HEK293 (cell line): Measurements from ENCODE around the gene TRIM44.

Source experiments
- CTCF ChIA-PET: fragments of 350-600 bp; formaldehyde crosslinking; extraction: SDS; loops from one replicate; lab custom pipeline; 2021; ENCODE audit warnings: antibody characterized with exemption; lab: Yijun Ruan, JAX
- POLR2A ChIA-PET: fragments of 300-600 bp; formaldehyde crosslinking; extraction: SDS; loops from one replicate; lab custom pipeline; 2020; ENCODE audit warnings: antibody characterized with exemption, inconsistent platforms; lab: Yijun Ruan, JAX
- H3K27ac ChIP-seq: fragments of 200-500 bp; sonication (Bioruptor generic); 2 replicates; pipeline ENCODE4 v1.5.1; 2014; ENCODE audit warnings: low read depth, low read length, control low read depth, inconsistent platforms; ENCODE audit errors: extremely low read depth
- H3K36me3 ChIP-seq, 2 experiments: fragments of 200-500 bp in 1 of 2; sonication (Bioruptor generic) in 1 of 2; 1 replicate in 1 of 2; 2 replicates in 1 of 2; pipeline ENCODE4 v1.5.1; 2014 to 2017; ENCODE audit warnings: inconsistent platforms in 2 of 2, low read length in 2 of 2; ENCODE audit not compliant: control insufficient read depth in 2 of 2, insufficient read depth in 1 of 2
- H3K4me1 ChIP-seq: fragments of 200-500 bp; sonication (Bioruptor generic); 2 replicates; pipeline ENCODE4 v1.5.1; 2014; ENCODE audit warnings: mild to moderate bottlenecking, low read length, inconsistent platforms; ENCODE audit not compliant: control insufficient read depth, insufficient read depth
- H3K4me3 ChIP-seq: 2 replicates; pipeline ENCODE4 v1.5.1; 2011; ENCODE audit warnings: low read depth, mild to moderate bottlenecking, control low read depth, low read length, moderate library complexity
- H3K9me3 ChIP-seq: fragments of 200-500 bp; sonication (Bioruptor generic); 2 replicates; pipeline ENCODE4 v1.5.1; 2014; ENCODE audit warnings: low read depth, low read length, inconsistent platforms; ENCODE audit not compliant: control insufficient read depth, insufficient read depth
- AEBP2 ChIP-seq: fragments of 450-650 bp; formaldehyde crosslinking; IDR thresholded peaks from 2 replicates; pipeline ENCODE4 v1.5.1; 2016; ENCODE audit warnings: missing biosample characterization, missing genetic modification characterization, borderline replicate concordance
- EGR2 ChIP-seq: fragments of 450-650 bp; formaldehyde crosslinking; IDR thresholded peaks from 2 replicates; pipeline ENCODE4 v1.5.1; 2016; ENCODE audit warnings: low read depth, missing biosample characterization, missing genetic modification characterization
- ELK4 ChIP-seq: IDR thresholded peaks from 2 replicates; pipeline ENCODE4 v1.6.1; 2011; ENCODE audit warnings: mild to moderate bottlenecking, low read depth, low read length, borderline replicate concordance
- KLF17 ChIP-seq: fragments of 450-650 bp; formaldehyde crosslinking; IDR thresholded peaks from 2 replicates; pipeline ENCODE4 v1.5.1; 2016; ENCODE audit warnings: missing biosample characterization, missing genetic modification characterization
- KLF8 ChIP-seq: fragments of 450-650 bp; formaldehyde crosslinking; IDR thresholded peaks from 2 replicates; pipeline ENCODE4 v1.5.1; 2016; ENCODE audit warnings: missing biosample characterization, missing genetic modification characterization
- MZF1 ChIP-seq: fragments of 450-650 bp; formaldehyde crosslinking; IDR thresholded peaks from 2 replicates; pipeline ENCODE4 v1.5.1; 2017; ENCODE audit warnings: missing biosample characterization, missing genetic modification characterization, borderline replicate concordance
- SCRT2 ChIP-seq: fragments of 450-650 bp; formaldehyde crosslinking; IDR thresholded peaks from 2 replicates; pipeline ENCODE4 v1.5.1; 2016; ENCODE audit warnings: missing biosample characterization, missing genetic modification characterization
- SP3 ChIP-seq: fragments of 450-650 bp; formaldehyde crosslinking; IDR thresholded peaks from 2 replicates; pipeline ENCODE4 v1.5.1; 2016; ENCODE audit warnings: missing biosample characterization, missing genetic modification characterization
- ZNF133 ChIP-seq: fragments of 450-650 bp; formaldehyde crosslinking; IDR thresholded peaks from 2 replicates; pipeline ENCODE4 v1.5.1; 2016; ENCODE audit warnings: missing biosample characterization, missing genetic modification characterization
- ZNF140 ChIP-seq: fragments of 450-650 bp; formaldehyde crosslinking; IDR thresholded peaks from 2 replicates; pipeline ENCODE4 v1.5.1; 2016; ENCODE audit warnings: missing biosample characterization, missing genetic modification characterization
- ZNF146 ChIP-seq: fragments of 450-650 bp; formaldehyde crosslinking; IDR thresholded peaks from 2 replicates; pipeline ENCODE4 v1.5.1; 2016; ENCODE audit warnings: missing biosample characterization, missing genetic modification characterization
- ZNF157 ChIP-seq: fragments of 450-650 bp; formaldehyde crosslinking; IDR thresholded peaks from 2 replicates; pipeline ENCODE4 v1.5.1; 2016; ENCODE audit warnings: missing biosample characterization, missing genetic modification characterization
- ZNF19 ChIP-seq: fragments of 450-650 bp; formaldehyde crosslinking; IDR thresholded peaks from 2 replicates; pipeline ENCODE4; 2016; ENCODE audit warnings: missing biosample characterization, missing genetic modification characterization, low read depth
- ZNF211 ChIP-seq: fragments of 450-650 bp; formaldehyde crosslinking; IDR thresholded peaks from 2 replicates; pipeline ENCODE4 v1.5.1; 2016; ENCODE audit warnings: low read depth, missing biosample characterization, missing genetic modification characterization
- ZNF335 ChIP-seq: fragments of 450-650 bp; formaldehyde crosslinking; conservative IDR thresholded peaks from 2 replicates; pipeline ENCODE4 v1.5.1; 2016; ENCODE audit warnings: missing biosample characterization, missing genetic modification characterization
- ZNF341 ChIP-seq: fragments of 450-650 bp; formaldehyde crosslinking; IDR thresholded peaks from 2 replicates; pipeline ENCODE4; 2016; ENCODE audit warnings: low read depth, missing biosample characterization, missing genetic modification characterization
- ZNF366 ChIP-seq: fragments of 450-650 bp; formaldehyde crosslinking; conservative IDR thresholded peaks from 2 replicates; pipeline ENCODE4 v1.5.1; 2016; ENCODE audit warnings: missing biosample characterization, missing genetic modification characterization
- ZNF398 ChIP-seq: fragments of 450-650 bp; formaldehyde crosslinking; IDR thresholded peaks from 2 replicates; pipeline ENCODE4 v1.5.1; 2017; ENCODE audit warnings: missing biosample characterization, missing genetic modification characterization
- ZNF416 ChIP-seq: fragments of 450-650 bp; formaldehyde crosslinking; IDR thresholded peaks from 2 replicates; pipeline ENCODE4 v1.5.1; 2016; ENCODE audit warnings: missing biosample characterization, missing genetic modification characterization
- ZNF423 ChIP-seq: fragments of 450-650 bp; formaldehyde crosslinking; IDR thresholded peaks from 2 replicates; pipeline ENCODE4 v1.5.1; 2016; ENCODE audit warnings: missing biosample characterization, missing genetic modification characterization
- ZNF426 ChIP-seq: fragments of 450-650 bp; formaldehyde crosslinking; IDR thresholded peaks from 2 replicates; pipeline ENCODE4 v1.5.1; 2017; ENCODE audit warnings: missing biosample characterization, missing genetic modification characterization, mild to moderate bottlenecking, inconsistent platforms, moderate library complexity
- ZNF514 ChIP-seq: fragments of 450-650 bp; formaldehyde crosslinking; IDR thresholded peaks from 2 replicates; pipeline ENCODE4 v1.5.1; 2016; ENCODE audit warnings: missing biosample characterization, missing genetic modification characterization
- ZNF548 ChIP-seq: fragments of 450-650 bp; formaldehyde crosslinking; IDR thresholded peaks from 2 replicates; pipeline ENCODE4 v1.5.1; 2016; ENCODE audit warnings: missing biosample characterization, missing genetic modification characterization
- ZNF621 ChIP-seq: fragments of 450-650 bp; formaldehyde crosslinking; IDR thresholded peaks from 2 replicates; pipeline ENCODE4 v1.5.1; 2017; ENCODE audit warnings: missing biosample characterization, missing genetic modification characterization
- ZNF629 ChIP-seq: fragments of 450-650 bp; formaldehyde crosslinking; IDR thresholded peaks from 2 replicates; pipeline ENCODE4 v1.5.1; 2017; ENCODE audit warnings: missing biosample characterization, missing genetic modification characterization
- ZNF660 ChIP-seq: fragments of 450-650 bp; IDR thresholded peaks from 2 replicates; pipeline ENCODE4 v1.5.1; 2018; ENCODE audit warnings: missing biosample characterization, mild to moderate bottlenecking, missing genetic modification characterization
- ZNF707 ChIP-seq: fragments of 450-650 bp; formaldehyde crosslinking; IDR thresholded peaks from 2 replicates; pipeline ENCODE4 v1.5.1; 2016; ENCODE audit warnings: missing biosample characterization, missing genetic modification characterization
- ZNF747 ChIP-seq: fragments of 450-650 bp; formaldehyde crosslinking; IDR thresholded peaks from 2 replicates; pipeline ENCODE4 v1.5.1; 2016; ENCODE audit warnings: missing biosample characterization, missing genetic modification characterization
- ZSCAN23 ChIP-seq: fragments of 450-650 bp; formaldehyde crosslinking; IDR thresholded peaks from 2 replicates; pipeline ENCODE4 v1.5.1; 2016; ENCODE audit warnings: missing biosample characterization, missing genetic modification characterization
- TF ChIP-seq, protein P1 (sequence below): fragments of 450-650 bp; formaldehyde crosslinking; IDR thresholded peaks from 2 replicates; pipeline ENCODE4 v1.5.1; 2016; ENCODE audit warnings: missing biosample characterization, missing genetic modification characterization
- TF ChIP-seq, protein P2 (sequence below): fragments of 450-650 bp; formaldehyde crosslinking; IDR thresholded peaks from 2 replicates; pipeline ENCODE4 v1.5.1; 2016; ENCODE audit warnings: missing biosample characterization, missing genetic modification characterization

The TRIM44 gene

DNA sequence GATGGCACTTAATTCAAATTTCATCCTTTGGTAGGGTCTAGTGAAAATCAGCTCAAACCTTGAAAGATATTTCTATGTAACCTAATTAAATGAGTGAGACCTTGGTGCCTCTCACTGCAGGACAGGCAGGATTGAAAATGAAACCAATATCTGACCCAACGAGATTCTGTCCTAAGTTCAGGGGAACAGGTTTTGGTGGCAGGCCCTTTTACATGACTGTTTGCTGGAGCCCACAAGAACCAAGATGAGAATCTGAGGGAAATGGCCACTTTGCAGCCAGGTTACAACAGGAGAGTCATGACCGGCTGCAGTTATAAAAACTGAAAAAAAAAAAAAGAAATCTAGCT is 130.2 kb downstream of the TRIM44 start:
- POLR2A ChIA-PET = no interaction called here

GRCh38 chr11:35794333-35794732 is 131.8 kb downstream of the TRIM44 start:
- no peaks in the 10 kb centered on the region for H3K9me3 ChIP-seq
- H3K36me3 ChIP-seq = no peaks in the 10 kb centered on the region
- ChIA-PET CTCF (interaction anchor here (0.7 kb wide), 1 partner anchor 15 kb away, joined by 3 read pairs; no protein-coding TSS in a partner anchor), POLR2A (no interaction called here)
- H3K4me1 ChIP-seq = peaks cover 7% of the 10 kb centered on the region
- no peak overlapping the region for H3K27ac ChIP-seq
- no peak overlapping the region for H3K4me3 ChIP-seq
- TF ChIP-seq ZNF335 (no peak), ZNF416 (tag by site-specific recombination) (no peak), ZNF621 (tag by site-specific recombination) (no peak), ZNF140 (tag by site-specific recombination) (no peak), ZNF157 (tag by site-specific recombination) (no peak), KLF8 (tag by site-specific recombination) (no peak), SP3 (tag by site-specific recombination) (no peak), ZNF146 (tag by site-specific recombination) (no peak), ELK4 (no peak), ZNF426 (tag by site-specific recombination) (no peak), ZNF19 (tag by site-specific recombination) (no peak), ZSCAN23 (tag by site-specific recombination) (no peak)
- TF ChIP-seq, protein P1, sequence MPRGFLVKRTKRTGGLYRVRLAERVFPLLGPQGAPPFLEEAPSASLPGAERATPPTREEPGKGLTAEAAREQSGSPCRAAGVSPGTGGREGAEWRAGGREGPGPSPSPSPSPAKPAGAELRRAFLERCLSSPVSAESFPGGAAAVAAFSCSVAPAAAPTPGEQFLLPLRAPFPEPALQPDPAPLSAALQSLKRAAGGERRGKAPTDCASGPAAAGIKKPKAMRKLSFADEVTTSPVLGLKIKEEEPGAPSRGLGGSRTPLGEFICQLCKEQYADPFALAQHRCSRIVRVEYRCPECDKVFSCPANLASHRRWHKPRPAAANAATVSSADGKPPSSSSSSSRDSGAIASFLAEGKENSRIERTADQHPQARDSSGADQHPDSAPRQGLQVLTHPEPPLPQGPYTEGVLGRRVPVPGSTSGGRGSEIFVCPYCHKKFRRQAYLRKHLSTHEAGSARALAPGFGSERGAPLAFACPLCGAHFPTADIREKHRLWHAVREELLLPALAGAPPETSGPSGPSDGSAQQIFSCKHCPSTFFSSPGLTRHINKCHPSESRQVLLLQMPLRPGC = no peak

More for the DNA sequence above, 130.2 kb downstream of the TRIM44 start:
- TF ChIP-seq ZNF341 (tag by site-specific recombination) (no peak), ZNF747 (tag by site-specific recombination) (no peak), ZNF211 (tag by site-specific recombination) (no peak), SCRT2 (tag by site-specific recombination) (no peak), ZNF366 (tag by site-specific recombination) (no peak), ZNF514 (no peak), ZNF398 (tag by site-specific recombination) (no peak), ZNF660 (tag by site-specific recombination) (no peak), ZNF621 (tag by site-specific recombination) (no peak), ZNF707 (tag by site-specific recombination) (no peak), KLF17 (tag by site-specific recombination) (no peak), AEBP2 (tag by site-specific recombination) (no peak), ZNF548 (no peak), ZNF629 (tag by site-specific recombination) (no peak), MZF1 (no peak), ZNF423 (tag by site-specific recombination) (no peak), ZNF133 (tag by site-specific recombination) (no peak), EGR2 (tag by site-specific recombination) (no peak)
- TF ChIP-seq, protein P2, sequence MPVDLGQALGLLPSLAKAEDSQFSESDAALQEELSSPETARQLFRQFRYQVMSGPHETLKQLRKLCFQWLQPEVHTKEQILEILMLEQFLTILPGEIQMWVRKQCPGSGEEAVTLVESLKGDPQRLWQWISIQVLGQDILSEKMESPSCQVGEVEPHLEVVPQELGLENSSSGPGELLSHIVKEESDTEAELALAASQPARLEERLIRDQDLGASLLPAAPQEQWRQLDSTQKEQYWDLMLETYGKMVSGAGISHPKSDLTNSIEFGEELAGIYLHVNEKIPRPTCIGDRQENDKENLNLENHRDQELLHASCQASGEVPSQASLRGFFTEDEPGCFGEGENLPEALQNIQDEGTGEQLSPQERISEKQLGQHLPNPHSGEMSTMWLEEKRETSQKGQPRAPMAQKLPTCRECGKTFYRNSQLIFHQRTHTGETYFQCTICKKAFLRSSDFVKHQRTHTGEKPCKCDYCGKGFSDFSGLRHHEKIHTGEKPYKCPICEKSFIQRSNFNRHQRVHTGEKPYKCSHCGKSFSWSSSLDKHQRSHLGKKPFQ (tag by site-specific recombination) = no peak
- Histone ChIP-seq H3K36me3 (no peaks in the 10 kb centered on the region), H3K4me1 (peaks cover 7% of the 10 kb centered on the region), H3K27ac (no peak overlapping the region), H3K4me3 (no peak overlapping the region), H3K9me3 (no peaks in the 10 kb centered on the region)
- CTCF ChIA-PET = interaction anchor here (0.6 to 2.2 kb wide), 2 partner anchors 10 to 29 kb away, joined by 4 to 9 read pairs; no protein-coding TSS in a partner anchor
